Fibroblast of gingiva (primary cell): ENCODE results near the gene LDB2.

ENCODE experiments used
- DNase-seq: peaks from one replicate; pipeline ENCODE4 v3.0.0-alpha.2; 2011; ENCODE audit warnings: low read depth

LDB2 gene

GRCh38 chr4:16483540-16483939 lies 414.9 kb downstream of the LDB2 start:
- no peak for DNase-seq

GRCh38 chr4:16480011-16480410 lies 418.4 kb downstream of the LDB2 start:
- DNase-seq = no peak

- DNase-seq = no peak
These were observed 425.9 kb downstream of the LDB2 start for GRCh38 chr4:16472537-16472936.

GRCh38 chr4:16467061-16467460 lies 431.4 kb downstream of the LDB2 start:
- no peak for DNase-seq

GRCh38 chr4:16466581-16466980 lies 431.9 kb downstream of the LDB2 start:
- no peak for DNase-seq

DNA sequence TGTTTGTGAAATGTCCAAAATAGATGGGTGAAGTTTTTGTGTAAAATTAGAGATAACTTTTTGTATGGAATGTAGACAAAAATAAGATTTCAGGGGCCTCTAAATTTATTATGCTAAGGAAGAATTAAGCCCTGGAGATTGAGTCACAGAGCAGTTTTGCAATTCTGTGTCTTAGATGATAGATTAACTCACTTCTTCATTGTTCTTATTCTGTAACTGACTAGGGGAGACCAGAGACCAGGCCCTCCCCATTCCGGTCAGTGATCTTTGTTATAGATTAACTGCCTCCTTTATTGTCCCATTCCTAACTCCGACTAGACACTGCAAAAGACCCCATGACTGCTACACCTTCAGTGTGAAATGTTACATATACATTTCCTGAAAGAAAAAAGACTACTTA lies 433.8 kb downstream of the LDB2 start:
- DNase-seq = no peak

GRCh38 chr4:16462656-16463055 lies 435.8 kb downstream of the LDB2 start:
- DNase-seq = no peak

GRCh38 chr4:16461362-16461761 lies 437.1 kb downstream of the LDB2 start:
- no peak for DNase-seq

DNA sequence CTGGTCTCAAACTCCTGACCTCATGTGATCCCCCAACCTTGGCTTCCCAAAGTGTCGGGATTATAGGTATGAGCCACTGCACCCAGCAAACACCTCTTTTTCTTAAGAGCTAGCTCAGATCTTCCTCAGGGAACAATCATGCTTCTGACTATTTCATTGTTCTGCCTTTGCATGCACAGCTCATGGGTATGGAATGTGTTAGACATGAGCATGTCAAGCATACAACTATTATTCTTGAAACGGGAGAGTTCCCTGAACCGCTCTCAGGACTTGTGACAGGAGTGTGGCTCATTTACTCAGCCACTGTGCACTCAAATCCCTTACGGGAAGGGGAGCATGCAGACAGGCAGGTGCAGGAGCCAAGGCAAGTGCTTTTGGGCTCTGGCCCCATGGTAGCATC lies 440.5 kb downstream of the LDB2 start:
- DNase-seq = no peak
